OCI-LY3 (cell line): ENCODE results near the gene WNT3.
"Not testable (repeated sequence)": the region's sequence is repeated elsewhere in the genome, so short reads cannot be mapped to it uniquely, and the experiment has no call there.

ENCODE experiments used
- H2AFZ ChIP-seq: fragments of 200-600, 300-600 bp; shearing (Covaris generic); 2 replicates; pipeline ENCODE4 v1.6.0; 2014; ENCODE audit warnings: antibody characterized with exemption, low read depth, low read length
- H3K27ac ChIP-seq: fragments of 200-600, 300-600 bp; sonication (generic); 2 replicates; pipeline ENCODE4 v1.5.1; 2014; ENCODE audit warnings: mild to moderate bottlenecking, low read length, moderate library complexity, mixed read lengths
- H3K27me3 ChIP-seq: fragments of 200-600, 300-600 bp; sonication (generic); 2 replicates; pipeline ENCODE4 v1.6.1; 2014; ENCODE audit warnings: low read depth, low read length, mixed read lengths
- H3K36me3 ChIP-seq: fragments of 200-600, 300-600 bp; sonication (generic); replicated peaks from 2 replicates; pipeline ENCODE3; 2014; ENCODE audit warnings: low read depth, low read length, mixed read lengths
- H3K4me1 ChIP-seq: fragments of 300-600, 200-600 bp; sonication (generic); 2 replicates; pipeline ENCODE4 v1.6.1; 2014; ENCODE audit warnings: low read length, mixed read lengths
- H3K4me2 ChIP-seq: fragments of 200-600, 300-600 bp; sonication (generic); 2 replicates; pipeline ENCODE4 v1.6.1; 2014; ENCODE audit warnings: low read length, mixed read lengths
- H3K4me3 ChIP-seq: fragments of 300-600, 200-600 bp; sonication (generic); 2 replicates; pipeline ENCODE4 v1.5.1; 2014; ENCODE audit warnings: antibody characterized with exemption, mild to moderate bottlenecking, low read length, moderate library complexity
- H3K79me2 ChIP-seq: fragments of 300-600, 200-600 bp; shearing (Covaris generic); 2 replicates; pipeline ENCODE4 v1.6.1; 2014; ENCODE audit warnings: mild to moderate bottlenecking, low read length, mixed read lengths
- H3K9ac ChIP-seq: fragments of 300-600, 200-600 bp; shearing (Covaris generic); 2 replicates; pipeline ENCODE4 v1.6.0; 2014; ENCODE audit warnings: mild to moderate bottlenecking, low read length, moderate library complexity
- H3K9me3 ChIP-seq: fragments of 200-600, 300-600 bp; shearing (Covaris generic); 2 replicates; pipeline ENCODE4 v1.6.1; 2014; ENCODE audit warnings: low read length, mixed read lengths; ENCODE audit not compliant: insufficient read depth
- H4K20me1 ChIP-seq: fragments of 200-600, 300-600 bp; sonication (generic); 2 replicates; pipeline ENCODE4 v1.6.1; 2016; ENCODE audit warnings: low read length, mixed read lengths; ENCODE audit not compliant: insufficient read depth
- EZH2phosphoT487 ChIP-seq: fragments of 200-600 bp; shearing (Covaris generic); IDR thresholded peaks from 2 replicates; pipeline ENCODE4 v1.6.1; 2018; ENCODE audit warnings: antibody characterized with exemption, mixed run types, low read depth
- TF ChIP-seq, protein P1 (sequence below): fragments of 200-600, 300-600 bp; sonication (generic); IDR thresholded peaks from 2 replicates; pipeline ENCODE4 v1.5.1; 2014; ENCODE audit warnings: antibody characterized with exemption, low read length, low read depth

Gene WNT3

DNA sequence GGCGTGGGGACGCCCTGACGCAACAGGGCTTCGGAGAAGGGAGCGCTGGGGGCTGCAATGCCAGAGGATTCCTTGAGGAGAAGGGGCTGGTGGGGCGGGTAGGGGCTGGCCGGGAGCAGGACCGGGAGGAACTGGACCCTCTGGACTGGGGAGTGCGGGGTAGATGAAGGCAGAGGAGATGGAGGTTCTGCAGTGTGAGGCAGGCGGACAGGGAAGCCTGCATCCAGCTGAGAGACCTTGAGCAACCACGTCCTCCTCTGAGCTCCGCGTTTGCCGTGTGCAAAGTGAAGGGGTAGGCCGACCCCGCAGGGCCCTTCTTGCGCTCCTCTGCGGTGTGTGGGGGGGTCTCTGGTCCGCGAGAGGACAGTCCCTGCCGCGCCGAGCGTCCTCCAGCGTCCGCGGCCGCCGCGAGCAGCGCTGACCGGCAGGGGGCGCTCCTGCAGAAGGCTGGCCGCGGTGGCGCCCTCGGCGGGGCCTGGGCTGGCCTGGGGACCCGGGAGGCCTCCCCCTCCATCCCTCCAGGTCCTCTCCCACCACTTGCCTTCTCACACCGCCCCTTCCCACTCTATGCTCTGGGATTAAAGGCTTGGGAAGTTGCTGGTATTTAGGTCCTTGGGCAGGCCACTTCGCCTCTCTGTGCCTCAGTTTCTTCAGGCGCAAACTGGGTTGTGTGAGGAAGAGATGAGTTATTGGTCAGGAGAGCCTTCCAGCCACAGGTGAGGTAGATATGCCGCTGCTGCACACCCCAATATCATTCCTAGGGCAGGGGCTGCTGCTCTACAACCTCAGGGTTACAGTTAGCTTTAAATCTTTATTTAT, 23.3 kb upstream of the WNT3 start:
- Histone ChIP-seq H3K4me1 (no peaks in the 10 kb centered on the region), H3K27ac (no peak overlapping the region), H2AFZ (no peak overlapping the region), H4K20me1 (no peaks in the 10 kb centered on the region), H3K36me3 (no peaks in the 10 kb centered on the region), H3K4me3 (no peak overlapping the region), H3K9ac (no peak overlapping the region), H3K4me2 (no peak overlapping the region), H3K79me2 (no peaks in the 10 kb centered on the region), H3K27me3 (peaks cover 9% of the 10 kb centered on the region; the same call in 1 of the 2 replicates), H3K9me3 (peaks cover 5% of the 10 kb centered on the region; the same call in 1 of the 2 replicates)
- TF ChIP-seq EZH2phosphoT487: no peak
- TF ChIP-seq, protein P1, sequence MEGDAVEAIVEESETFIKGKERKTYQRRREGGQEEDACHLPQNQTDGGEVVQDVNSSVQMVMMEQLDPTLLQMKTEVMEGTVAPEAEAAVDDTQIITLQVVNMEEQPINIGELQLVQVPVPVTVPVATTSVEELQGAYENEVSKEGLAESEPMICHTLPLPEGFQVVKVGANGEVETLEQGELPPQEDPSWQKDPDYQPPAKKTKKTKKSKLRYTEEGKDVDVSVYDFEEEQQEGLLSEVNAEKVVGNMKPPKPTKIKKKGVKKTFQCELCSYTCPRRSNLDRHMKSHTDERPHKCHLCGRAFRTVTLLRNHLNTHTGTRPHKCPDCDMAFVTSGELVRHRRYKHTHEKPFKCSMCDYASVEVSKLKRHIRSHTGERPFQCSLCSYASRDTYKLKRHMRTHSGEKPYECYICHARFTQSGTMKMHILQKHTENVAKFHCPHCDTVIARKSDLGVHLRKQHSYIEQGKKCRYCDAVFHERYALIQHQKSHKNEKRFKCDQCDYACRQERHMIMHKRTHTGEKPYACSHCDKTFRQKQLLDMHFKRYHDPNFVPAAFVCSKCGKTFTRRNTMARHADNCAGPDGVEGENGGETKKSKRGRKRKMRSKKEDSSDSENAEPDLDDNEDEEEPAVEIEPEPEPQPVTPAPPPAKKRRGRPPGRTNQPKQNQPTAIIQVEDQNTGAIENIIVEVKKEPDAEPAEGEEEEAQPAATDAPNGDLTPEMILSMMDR: no peak

DNA sequence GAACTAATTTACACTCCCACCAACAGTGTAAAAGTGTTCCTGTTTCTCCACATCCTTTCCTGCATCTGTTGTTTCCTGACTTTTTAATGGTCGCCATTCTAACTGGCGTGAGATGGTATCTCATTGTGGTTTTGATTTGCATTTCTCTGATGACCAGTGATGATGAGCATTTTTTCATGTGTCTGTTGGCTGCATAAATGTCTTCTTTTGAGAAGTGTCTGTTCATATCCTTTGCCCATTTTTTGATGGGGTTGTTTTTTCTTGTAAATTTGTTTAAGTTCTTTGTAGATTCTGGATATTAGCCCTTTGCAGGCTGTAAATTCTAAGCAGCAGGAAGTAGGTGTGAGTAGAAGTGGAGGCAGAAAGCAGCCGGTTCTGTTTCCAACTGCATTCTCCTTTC, 22.1 kb upstream of the WNT3 start:
- H2AFZ ChIP-seq: not testable (repeated sequence)

DNA sequence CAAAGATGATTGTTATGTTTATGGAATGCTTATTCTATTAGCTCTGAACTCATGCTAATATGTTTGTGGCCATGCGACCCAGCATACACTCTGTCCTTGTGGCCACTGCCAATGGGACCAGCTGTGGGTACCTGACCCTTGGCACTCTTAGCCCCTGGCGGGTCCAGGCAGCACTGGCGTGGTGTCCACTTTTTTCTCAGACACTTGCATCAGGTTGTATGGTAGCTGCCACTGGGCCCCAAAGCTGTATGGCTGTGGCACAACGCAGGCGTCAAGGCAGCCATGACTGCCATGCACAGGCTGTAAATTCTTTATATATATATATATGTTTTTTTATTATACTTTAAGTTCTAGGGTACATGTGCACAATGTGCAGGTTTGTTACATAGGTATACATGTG, 20.7 kb upstream of the WNT3 start:
- Histone ChIP-seq H3K79me2 (no peaks in the 10 kb centered on the region), H2AFZ (no peak overlapping the region), H3K27ac (no peak overlapping the region), H3K9ac (no peak overlapping the region), H3K9me3 (peaks cover 5% of the 10 kb centered on the region; the same call in 1 of the 2 replicates), H3K4me1 (peaks cover 12% of the 10 kb centered on the region; the same call in 1 of the 2 replicates), H3K36me3 (no peaks in the 10 kb centered on the region), H3K4me3 (no peak overlapping the region), H4K20me1 (no peaks in the 10 kb centered on the region), H3K4me2 (no peak overlapping the region), H3K27me3 (peaks cover 9% of the 10 kb centered on the region; the same call in 1 of the 2 replicates)
- no peak for TF ChIP-seq EZH2phosphoT487
- TF ChIP-seq, protein P1: no peak

More for the DNA sequence above, 22.1 kb upstream of the WNT3 start:
- not testable (repeated sequence) for H3K4me1 ChIP-seq, H3K27ac ChIP-seq, H3K4me2 ChIP-seq, H3K9me3 ChIP-seq, H3K4me3 ChIP-seq, H3K9ac ChIP-seq, H3K27me3 ChIP-seq, H3K36me3 ChIP-seq, H3K79me2 ChIP-seq, H4K20me1 ChIP-seq

DNA sequence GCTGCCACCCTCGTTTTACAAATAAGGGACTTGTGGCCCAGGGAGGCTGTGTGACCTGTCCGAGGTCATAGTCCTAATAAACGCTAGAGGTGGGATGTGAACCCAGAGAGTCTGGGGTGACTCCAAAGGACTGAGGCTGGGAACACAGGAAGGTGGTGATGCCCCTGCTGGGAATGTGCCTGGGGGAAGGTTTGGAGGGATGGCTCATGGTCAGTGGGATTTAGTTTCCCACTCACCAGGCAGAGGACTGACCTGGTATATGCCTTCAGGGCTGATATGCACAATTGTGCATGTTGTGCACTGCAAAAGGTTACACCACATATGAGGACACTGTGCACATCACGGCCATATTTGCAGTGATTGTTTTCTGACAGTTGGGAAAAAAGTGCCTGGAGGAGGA, 19.0 kb upstream of the WNT3 start:
- TF ChIP-seq, protein P1: no peak
- TF ChIP-seq EZH2phosphoT487: no peak
- no peak overlapping the region for H2AFZ ChIP-seq
- no peak overlapping the region for H3K9ac ChIP-seq
- peaks cover 12% of the 10 kb centered on the region; the same call in 1 of the 2 replicates for H3K4me1 ChIP-seq
- H4K20me1 ChIP-seq: no peaks in the 10 kb centered on the region
- no peak overlapping the region for H3K4me3 ChIP-seq
- no peaks in the 10 kb centered on the region for H3K27me3 ChIP-seq
- no peaks in the 10 kb centered on the region for H3K79me2 ChIP-seq
- no peaks in the 10 kb centered on the region for H3K36me3 ChIP-seq
- H3K4me2 ChIP-seq: no peak overlapping the region
- H3K9me3 ChIP-seq: no peaks in the 10 kb centered on the region
- no peak overlapping the region for H3K27ac ChIP-seq
